ENCODE measurements around the gene KCNMB4.
A peak's percentile ranks its signal among the peaks of the same experiment; 100 is the strongest.

KCNMB4 gene

GRCh38 chr12:70365648-70366518 is at the start of gene KCNMB4:
Gene KCNMB4, plus strand, starts transcription at chr12:70366290. Its CDS starts 445 bp downstream, at chr12:70366735.
- DNase-seq = peak; percentile 17

- no peak for DNase-seq
Measured at GRCh38 chr12:70317781-70318180, 48.3 kb upstream of the KCNMB4 start.

GRCh38 chr12:70319605-70320004 is 46.5 kb upstream of the KCNMB4 start:
- DNase-seq = no peak

GRCh38 chr12:70321191-70321590 is 44.9 kb upstream of the KCNMB4 start:
- no peak for DNase-seq

- no peak for DNase-seq
Measured at GRCh38 chr12:70327541-70327940, 38.5 kb upstream of the KCNMB4 start.

GRCh38 chr12:70329728-70330127 is 36.4 kb upstream of the KCNMB4 start:
- no peak for DNase-seq

GRCh38 chr12:70330158-70330557 is 35.9 kb upstream of the KCNMB4 start:
- DNase-seq = no peak

- no peak for DNase-seq
Measured at GRCh38 chr12:70332236-70332635, 33.9 kb upstream of the KCNMB4 start.

- DNase-seq = no peak
Measured at GRCh38 chr12:70334742-70335141, 31.3 kb upstream of the KCNMB4 start.

- DNase-seq = no peak
Measured at GRCh38 chr12:70338531-70338930, 27.6 kb upstream of the KCNMB4 start.

GRCh38 chr12:70351076-70351475 is 15.0 kb upstream of the KCNMB4 start:
- no peak for DNase-seq

- DNase-seq = no peak
Measured at GRCh38 chr12:70353780-70354660, 12.1 kb upstream of the KCNMB4 start.

GRCh38 chr12:70354787-70355186 is 11.3 kb upstream of the KCNMB4 start:
- DNase-seq = no peak

- DNase-seq = no peak
Measured at GRCh38 chr12:70355972-70356371, 10.1 kb upstream of the KCNMB4 start.

GRCh38 chr12:70359458-70360197 is 6.5 kb upstream of the KCNMB4 start:
- DNase-seq = no peak

- no peak for DNase-seq
Measured at GRCh38 chr12:70360218-70360617, 5.9 kb upstream of the KCNMB4 start.

GRCh38 chr12:70364695-70365397 is 1.2 kb upstream of the KCNMB4 start:
- DNase-seq = no peak

GRCh38 chr12:70365398-70365647 is 767 bp upstream of the KCNMB4 start:
- no peak for DNase-seq

GRCh38 chr12:70366581-70367257 is 629 bp downstream of the KCNMB4 start:
- DNase-seq = peak; percentile 24

GRCh38 chr12:70367258-70368141 is 1.4 kb downstream of the KCNMB4 start:
- no peak for DNase-seq

- DNase-seq = no peak
Measured at GRCh38 chr12:70372881-70373280, 6.8 kb downstream of the KCNMB4 start.
